HG02571 (cell line): ENCODE data around the gene FMO1.
"Not testable (repeated sequence)": the region's sequence is repeated elsewhere in the genome, so short reads cannot be mapped to it uniquely, and the experiment has no call there.

Source experiments
- ATAC-seq: cut with Tn5 transposase; IDR thresholded peaks from one replicate; pipeline ENCODE4 v1.9.1; 2021; ENCODE audit warnings: mild to moderate bottlenecking, moderate library complexity; ENCODE audit not compliant: unreplicated experiment

FMO1 gene

GRCh38 chr1:171248302-171248701, at the start of gene FMO1:
TSS of gene FMO1 (plus strand) at chr1:171248494. CDS start at chr1:171258088, 9,594 bp downstream.
- no peak for ATAC-seq

DNA sequence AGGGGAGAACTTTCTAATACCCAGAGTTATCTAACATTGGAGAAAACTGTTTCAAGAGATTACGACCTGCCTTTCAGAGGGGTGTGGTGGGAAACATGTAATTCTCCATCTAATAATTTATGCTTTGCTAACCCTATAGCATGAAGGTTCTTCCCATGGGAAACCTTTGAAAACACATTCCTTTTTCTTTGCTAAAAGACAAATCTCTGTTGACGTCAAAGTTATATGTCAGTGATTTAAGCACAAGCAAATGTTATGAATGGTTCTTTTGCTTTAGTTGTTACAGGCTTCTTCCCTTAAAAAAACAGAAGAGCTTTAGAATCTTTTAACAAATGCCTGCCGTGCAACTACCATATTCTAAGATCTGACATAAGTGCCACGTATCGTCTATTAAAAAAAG, 44.0 kb upstream of the FMO1 start:
- ATAC-seq: no peak

GRCh38 chr1:171206204-171206977, 41.9 kb upstream of the FMO1 start:
- no peak for ATAC-seq

- ATAC-seq: no peak
Measured at GRCh38 chr1:171206978-171207355, 41.3 kb upstream of the FMO1 start.

GRCh38 chr1:171207377-171207776, 40.9 kb upstream of the FMO1 start:
- no peak for ATAC-seq

DNA sequence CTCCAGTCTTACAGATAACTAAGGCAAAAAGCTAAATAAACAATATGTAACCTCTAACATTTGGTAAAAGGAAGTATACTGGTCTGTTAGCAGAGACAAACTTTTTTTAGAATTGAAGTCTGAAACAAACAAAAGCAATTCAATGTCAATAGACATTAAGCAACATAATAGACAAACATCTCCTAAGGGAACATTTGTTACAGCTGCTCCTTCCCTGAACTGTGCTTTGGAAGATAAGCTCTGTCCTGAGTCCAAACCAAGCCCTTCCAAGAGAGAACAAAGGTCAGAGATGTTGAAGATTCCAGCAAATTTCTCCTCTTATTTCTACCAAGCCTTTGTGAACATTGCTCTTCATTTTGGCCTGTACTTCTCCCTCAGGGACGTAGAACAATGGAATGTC, 37.9 kb upstream of the FMO1 start:
- no peak for ATAC-seq

DNA sequence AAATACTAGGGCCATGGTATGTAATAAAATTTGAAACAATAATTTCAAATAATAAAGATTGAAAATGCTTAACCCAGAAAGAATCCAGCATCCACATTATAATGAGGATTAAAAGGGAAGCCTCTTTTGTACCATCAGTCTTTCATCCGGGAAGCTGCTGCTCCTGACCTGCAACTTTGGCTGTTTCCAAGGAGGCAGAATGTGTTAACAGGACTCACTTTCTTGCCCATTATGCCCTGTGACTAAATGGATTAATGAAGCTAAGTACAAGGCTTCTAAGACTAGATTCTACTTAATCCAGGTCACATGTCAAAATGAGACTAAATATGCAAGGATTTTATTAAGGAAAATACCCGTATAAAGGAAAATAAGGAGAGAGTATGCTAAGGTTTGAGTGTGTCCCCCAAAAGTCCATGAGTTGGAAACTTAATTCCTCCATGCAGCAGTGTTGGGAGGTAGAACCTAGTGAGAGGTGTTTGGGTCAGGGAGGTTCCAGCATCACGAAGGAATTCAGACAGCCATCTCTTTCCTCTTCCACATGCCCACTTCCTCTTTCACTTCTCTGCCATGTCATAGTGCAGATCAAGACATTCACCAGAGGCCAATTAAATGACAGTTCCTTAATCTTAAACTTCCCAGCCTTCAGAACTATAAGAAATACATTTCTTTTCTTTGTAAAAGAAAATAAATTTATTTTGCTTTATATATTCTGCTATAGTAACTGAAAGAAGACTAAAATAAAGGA, 35.5 kb upstream of the FMO1 start:
- ATAC-seq: no peak

GRCh38 chr1:171213559-171214454, 34.5 kb upstream of the FMO1 start:
- ATAC-seq: no peak

GRCh38 chr1:171217658-171218443, 30.4 kb upstream of the FMO1 start:
- ATAC-seq: no peak

- no peak for ATAC-seq
Measured at GRCh38 chr1:171218661-171219060, 29.6 kb upstream of the FMO1 start.

DNA sequence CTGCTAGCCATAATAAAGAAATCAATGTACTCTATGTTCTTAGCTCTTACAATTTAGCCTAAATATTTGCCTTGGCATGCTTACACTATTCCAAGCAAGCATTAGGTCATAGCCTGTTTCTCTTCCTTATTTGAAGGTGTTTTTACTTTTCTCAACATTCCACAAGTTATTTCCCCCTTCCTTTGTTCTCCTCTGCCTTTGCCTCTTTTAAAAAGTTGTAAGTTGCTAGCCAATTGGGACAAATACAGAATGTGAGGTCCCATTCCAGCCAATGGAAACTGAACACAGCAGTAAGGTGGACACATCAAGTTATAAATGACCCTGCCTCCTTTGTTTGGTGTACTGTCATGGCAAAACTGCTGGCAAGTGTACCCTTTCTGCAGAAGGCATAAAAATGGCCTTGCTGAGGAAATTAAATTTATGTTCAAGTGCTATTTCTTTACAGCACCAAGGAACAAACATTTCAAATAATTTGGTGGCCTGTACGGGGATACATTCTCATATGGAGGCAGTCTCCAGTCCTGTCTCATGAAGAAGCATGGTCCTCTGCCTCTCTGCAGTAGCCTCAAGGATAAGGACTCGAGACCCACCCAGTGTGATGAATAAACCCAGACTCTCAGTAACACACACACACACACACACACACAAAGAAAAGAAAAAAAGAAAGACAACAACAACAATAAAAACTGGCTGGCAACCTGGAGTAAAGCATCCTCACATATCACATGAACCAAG, 28.8 kb upstream of the FMO1 start:
- ATAC-seq: no peak

GRCh38 chr1:171220081-171220420, 28.2 kb upstream of the FMO1 start:
- ATAC-seq: no peak

DNA sequence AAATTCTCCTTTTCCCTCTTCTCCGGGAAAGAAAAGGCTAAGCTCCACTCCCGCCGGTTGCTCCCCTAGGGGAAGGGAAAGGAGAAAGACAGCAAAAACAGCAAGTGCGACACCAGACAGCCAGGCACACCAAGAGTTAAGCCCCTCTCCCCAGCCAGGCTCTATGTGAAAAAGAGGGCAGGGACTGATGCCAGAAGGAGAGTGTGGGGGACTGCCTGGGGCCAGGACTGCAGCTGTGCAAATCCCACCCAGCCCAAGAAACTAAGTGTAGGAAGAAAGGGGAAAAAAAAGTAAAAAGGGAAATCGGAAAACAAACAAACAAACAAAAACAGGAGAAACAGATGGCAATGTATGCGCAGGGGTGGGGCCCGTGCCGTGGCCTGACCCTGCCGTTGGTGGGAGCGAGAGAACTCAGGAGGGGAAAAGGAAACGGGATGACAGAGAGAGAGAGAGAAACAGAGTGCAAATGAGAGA, 27.7 kb upstream of the FMO1 start:
- ATAC-seq: no peak

DNA sequence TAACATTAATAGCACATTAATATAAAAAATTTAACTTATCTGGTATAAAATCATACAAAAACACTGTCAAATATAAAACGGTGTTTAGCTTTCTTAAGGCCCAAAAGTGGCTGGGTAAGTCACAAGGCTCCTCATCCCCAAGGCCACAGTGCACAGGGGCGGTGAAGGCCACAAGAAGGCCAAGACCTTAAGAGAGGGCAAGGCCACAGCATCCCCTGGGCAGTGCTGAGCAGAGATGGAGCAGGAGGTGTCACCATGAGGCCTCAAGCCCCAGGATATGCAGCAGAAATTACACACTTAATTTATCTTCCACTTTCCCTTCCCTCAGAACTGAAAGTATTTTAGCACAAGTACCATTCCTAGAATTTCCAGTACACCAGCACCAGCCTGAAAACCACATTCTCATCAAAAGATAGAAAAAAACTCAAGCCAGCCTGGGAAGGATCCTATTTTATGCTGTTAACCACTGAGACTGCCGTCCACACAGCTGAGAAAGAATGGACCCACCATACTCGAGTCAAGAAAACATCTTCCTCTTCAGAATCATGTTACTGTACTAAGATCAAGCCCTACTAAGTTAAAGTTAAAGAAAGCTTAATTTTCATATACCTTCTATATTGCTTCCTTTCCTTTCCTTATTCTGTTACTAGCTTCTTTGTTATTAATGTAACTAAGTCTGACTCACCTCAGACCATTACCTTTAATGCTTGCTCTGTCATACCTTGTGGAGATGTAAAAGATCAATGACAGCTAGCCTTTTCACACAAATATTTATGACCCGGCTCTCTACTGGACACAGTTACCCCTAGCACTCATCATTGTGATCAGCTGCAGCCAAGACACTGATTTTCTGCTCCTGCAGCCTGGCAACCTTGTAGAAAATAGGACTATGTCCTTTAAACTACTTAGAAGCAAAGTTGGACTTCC, 26.4 kb upstream of the FMO1 start:
- ATAC-seq: no peak

DNA sequence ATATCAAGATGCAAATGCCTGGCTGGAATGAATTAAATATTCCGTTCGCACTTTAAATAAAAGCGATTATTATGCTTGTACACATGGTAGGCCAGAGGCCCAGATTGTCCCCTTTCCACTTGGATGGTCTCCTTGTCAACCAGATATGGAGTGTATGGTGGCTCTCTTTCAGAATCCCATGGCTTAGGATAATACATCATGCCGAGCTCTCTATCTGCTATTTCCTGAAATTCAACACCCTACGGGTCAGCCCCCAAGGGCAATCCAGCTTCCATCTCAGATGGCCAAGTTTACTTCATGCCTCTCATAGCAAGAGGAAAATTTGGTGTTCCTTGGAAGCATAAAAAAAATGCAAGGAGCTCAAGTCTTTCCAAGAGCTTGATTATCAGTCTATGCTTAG, 25.4 kb upstream of the FMO1 start:
- no peak for ATAC-seq

DNA sequence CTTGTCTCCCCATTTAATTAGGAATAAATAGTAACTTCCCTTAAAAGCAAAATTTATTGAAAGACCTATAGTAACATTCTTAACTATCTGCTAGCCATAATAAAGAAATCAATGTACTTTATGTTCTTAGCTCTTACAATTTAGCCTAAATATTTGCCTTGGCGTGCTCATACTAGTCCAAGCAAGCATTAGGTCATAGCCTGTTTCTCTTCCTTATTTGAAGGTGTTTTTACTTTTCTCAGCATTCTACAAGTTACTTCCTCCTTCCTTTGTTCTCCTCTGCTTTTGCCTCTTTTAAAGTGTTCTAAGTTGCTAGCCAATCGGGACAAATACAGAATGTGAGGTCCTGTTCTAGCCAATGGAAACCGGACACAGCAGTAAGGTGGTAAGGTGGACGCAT, 24.0 kb upstream of the FMO1 start:
- not testable (repeated sequence) for ATAC-seq

GRCh38 chr1:171226747-171227370, 21.4 kb upstream of the FMO1 start:
- ATAC-seq: peak; percentile 92

DNA sequence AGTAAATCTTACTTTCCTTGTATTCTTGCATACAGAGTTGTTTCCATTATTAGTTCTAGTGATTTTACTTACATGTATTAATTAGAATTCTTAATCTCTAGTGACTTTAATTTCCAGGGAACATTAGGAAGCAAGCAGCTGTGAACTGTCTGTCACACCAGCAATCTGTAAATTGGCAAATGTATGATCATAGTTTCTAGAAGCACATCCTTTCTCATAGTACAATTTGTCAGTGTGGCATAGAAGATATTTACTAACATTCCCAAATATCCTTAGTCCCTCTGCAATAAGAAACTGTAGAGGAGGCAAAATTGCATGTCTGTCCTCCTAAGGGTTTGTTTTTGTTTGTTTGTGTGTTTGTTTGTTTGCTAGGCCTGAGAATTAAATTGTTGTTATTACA, 17.0 kb upstream of the FMO1 start:
- no peak for ATAC-seq
